ENCODE measurements around the gene BCLAF3.

Gene BCLAF3

GRCh38 chrX:20019672-20020365 is 29.0 kb upstream of the BCLAF3 start:
- TF ChIP-seq CTCF (IDR thresholded peaks at IDR 0.05; ENCODE audit: extremely low read depth, missing control alignments) = no peak
- DNase-seq (ENCODE audit: low spot score) = no peak

DNA sequence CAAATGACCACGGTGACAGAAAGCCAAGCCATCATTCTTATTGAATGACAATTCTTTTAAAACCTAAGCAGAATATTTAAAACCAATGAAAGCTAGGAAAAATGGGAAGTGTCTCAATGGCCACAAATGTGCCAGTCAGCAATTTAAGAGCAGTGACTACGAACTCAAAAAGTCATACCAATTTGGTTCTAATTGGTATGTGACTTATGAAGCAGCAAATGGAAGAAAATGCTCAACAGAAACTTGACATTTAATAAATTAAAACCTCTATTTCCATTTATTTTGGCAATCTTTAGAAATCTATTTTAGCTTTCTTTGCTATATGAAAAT is 25.7 kb upstream of the BCLAF3 start:
- DNase-seq (ENCODE audit: low spot score) = no peak
- TF ChIP-seq CTCF (IDR thresholded peaks at IDR 0.05; ENCODE audit: extremely low read depth, missing control alignments) = no peak

GRCh38 chrX:20015945-20016615 is 25.2 kb upstream of the BCLAF3 start:
- DNase-seq (ENCODE audit: low spot score) = no peak
- TF ChIP-seq CTCF (IDR thresholded peaks at IDR 0.05; ENCODE audit: extremely low read depth, missing control alignments) = no peak

DNA sequence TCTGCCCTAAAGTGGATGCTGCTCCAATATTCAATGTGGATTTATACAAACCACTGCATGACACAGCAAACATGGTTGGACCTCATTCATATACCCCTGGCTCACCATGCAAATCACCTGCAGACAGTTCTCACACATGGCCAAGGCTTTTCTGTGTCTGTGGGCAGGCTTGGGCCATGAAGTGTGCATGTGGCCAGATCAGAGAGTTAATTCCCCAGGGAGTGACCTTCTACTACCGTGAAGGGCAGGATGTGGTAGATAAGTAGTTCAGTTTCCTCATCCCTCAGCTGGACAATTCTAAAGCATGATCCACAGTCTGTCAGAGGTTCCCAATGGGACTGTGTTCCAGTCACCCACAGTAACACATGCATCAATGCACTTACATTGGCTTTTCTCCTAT is 24.6 kb upstream of the BCLAF3 start:
- TF ChIP-seq CTCF (IDR thresholded peaks at IDR 0.05; ENCODE audit: extremely low read depth, missing control alignments) = no peak
- no peak for DNase-seq (ENCODE audit: low spot score)

DNA sequence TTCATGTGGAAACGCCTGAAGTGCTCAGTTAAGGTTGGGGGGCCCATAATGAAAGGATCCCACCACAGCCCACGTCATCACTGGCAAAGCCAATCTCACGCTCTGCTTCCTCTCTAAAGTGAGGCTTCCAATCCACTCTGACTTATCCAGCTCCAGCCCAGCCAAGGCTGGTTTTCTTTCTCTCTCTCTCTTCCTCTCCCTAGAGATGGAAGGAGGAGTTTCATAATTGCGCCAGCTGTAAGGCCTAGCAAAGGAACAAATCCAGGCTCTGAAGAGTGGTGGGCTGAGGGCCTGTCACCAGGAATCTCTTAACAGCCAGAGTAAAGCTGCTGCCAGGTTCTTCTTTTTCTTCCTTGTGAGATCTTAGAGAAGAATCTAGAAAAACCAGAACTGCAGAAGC is 20.7 kb upstream of the BCLAF3 start:
- DNase-seq (ENCODE audit: low spot score) = no peak
- no peak for TF ChIP-seq CTCF (IDR thresholded peaks at IDR 0.05; ENCODE audit: extremely low read depth, missing control alignments)

DNA sequence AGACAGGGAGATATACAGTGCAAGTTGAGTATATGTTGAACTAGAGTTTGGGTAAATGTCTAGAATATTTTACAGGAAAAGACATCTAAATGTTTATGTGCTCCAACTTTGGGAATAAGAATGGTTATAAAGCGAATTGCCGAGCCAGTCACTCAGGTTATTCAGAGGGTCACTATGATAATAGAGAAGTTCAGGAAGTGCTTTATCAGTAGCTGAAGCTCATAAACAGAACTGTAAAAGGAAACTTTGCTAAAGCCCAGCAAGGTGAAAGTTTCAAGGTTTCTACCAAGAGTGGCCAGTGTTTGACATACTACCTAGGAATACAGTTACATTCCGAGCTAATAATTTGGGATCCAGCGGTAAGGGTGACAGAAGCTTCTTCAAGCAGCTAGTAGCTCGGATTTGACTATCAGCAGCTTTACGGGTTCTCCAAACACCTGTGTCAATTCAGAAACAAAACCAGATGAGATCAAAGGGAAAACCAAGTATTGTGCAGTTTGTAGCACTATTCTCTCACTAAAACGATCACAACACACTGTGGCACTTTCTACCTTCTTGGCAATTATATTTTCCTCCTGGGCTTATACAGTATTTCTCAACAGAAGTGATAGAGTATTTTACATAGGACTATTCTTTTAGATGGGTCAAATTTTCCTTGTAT is 17.2 kb upstream of the BCLAF3 start:
- no peak for TF ChIP-seq CTCF (IDR thresholded peaks at IDR 0.05; ENCODE audit: extremely low read depth, missing control alignments)
- no peak for DNase-seq (ENCODE audit: low spot score)

DNA sequence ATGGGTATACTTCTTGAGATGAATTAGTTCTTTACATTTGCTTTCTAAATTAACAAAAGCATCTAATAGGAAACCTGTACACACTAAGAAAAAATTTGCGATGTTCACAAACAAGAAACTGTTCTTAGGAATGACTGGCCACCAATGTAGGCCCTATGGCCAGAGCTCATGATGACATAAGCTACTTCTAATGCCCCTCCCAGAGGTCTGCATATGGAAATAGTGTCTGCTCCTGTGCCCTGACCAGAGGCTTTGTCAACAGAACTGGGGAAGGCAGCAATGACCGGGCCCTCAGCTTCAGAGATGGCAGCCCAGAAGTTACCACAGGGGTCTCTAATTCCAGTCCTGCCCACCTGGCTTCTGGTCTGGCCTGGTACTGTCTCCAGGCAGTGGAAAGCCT is 15.0 kb upstream of the BCLAF3 start:
- no peak for TF ChIP-seq CTCF (IDR thresholded peaks at IDR 0.05; ENCODE audit: extremely low read depth, missing control alignments)
- no peak for DNase-seq (ENCODE audit: low spot score)
